Keratinocyte (primary cell): Measurements from ENCODE around the gene ARID1B.

Source experiments
- CTCF ChIP-seq, 3 experiments: IDR thresholded peaks in 1 of 3; conservative IDR thresholded peaks in 1 of 3; optimal IDR thresholded peaks in 1 of 3; 2 replicates in 2 of 3; 3 replicates in 1 of 3; pipeline versions ENCODE3 to v1.5.1; 2011; ENCODE audit warnings: low read length in 3 of 3, mild to moderate bottlenecking in 3 of 3, moderate library complexity in 2 of 3, control low read depth in 1 of 3, inconsistent platforms in 1 of 3; ENCODE audit not compliant: insufficient read depth in 2 of 3; ENCODE audit errors: extremely low read depth in 1 of 3
- EZH2 ChIP-seq: IDR thresholded peaks from one replicate; pipeline ENCODE4 v1.6.1; 2012; ENCODE audit warnings: inconsistent platforms, mild to moderate bottlenecking, low read length, moderate library complexity

- TF ChIP-seq CTCF (optimal IDR thresholded peaks at IDR 0.05 in 1 of 3, IDR thresholded peaks at IDR 0.05 in 1 of 3, conservative IDR thresholded peaks at IDR 0.05 in 1 of 3; ENCODE audit: extremely low read depth in 1 of 3, insufficient read depth in 2 of 3, low read length in 3 of 3) (no peak), EZH2 (no peak)
Measured at GRCh38 chr6:157158897-157159296, 381.7 kb downstream of the ARID1B start.
